Spinal cord (tissue), 10 donors: ENCODE measurements around the gene CNOT2. TPM values are rescaled to one million over a fixed set of nuclear protein-coding genes. Genes with fewer than 3 reads are reported as not detected.

Source experiments
- DNase-seq, 6 donors: peaks; one replicate each; pipeline versions ENCODE4 v3.0.0 to v3.0.0-alpha.2; 2013 to 2015; ENCODE audit warnings: low spot score in 6 of 6, low read depth in 4 of 6
- H3K27ac ChIP-seq: one replicate; pipeline ENCODE4 v1.5.1; 2013; ENCODE audit warnings: low read depth, low read length, control low read depth
- H3K27me3 ChIP-seq: one replicate; pipeline ENCODE4 v1.6.1; 2013; ENCODE audit warnings: low read length; ENCODE audit not compliant: control insufficient read depth, insufficient read depth
- H3K36me3 ChIP-seq: one replicate; pipeline ENCODE4 v1.6.1; 2013; ENCODE audit warnings: low read length; ENCODE audit not compliant: control insufficient read depth, insufficient read depth
- H3K4me1 ChIP-seq: one replicate; pipeline ENCODE4 v1.6.1; 2013; ENCODE audit warnings: low read length; ENCODE audit not compliant: control insufficient read depth, insufficient read depth
- H3K4me3 ChIP-seq: one replicate; pipeline ENCODE4 v1.5.1; 2013; ENCODE audit warnings: low read depth, low read length, control low read depth
- H3K9me3 ChIP-seq: one replicate; pipeline ENCODE4 v1.6.1; 2013; ENCODE audit warnings: low read length; ENCODE audit not compliant: control insufficient read depth, insufficient read depth
- WGBS: methylation state at CpG from one replicate; pipeline ENCODE4 v1.1.5; 2013; ENCODE audit warnings: missing lambda C conversion rate; ENCODE audit not compliant: insufficient coverage; 5-methylcytosine and 5-hydroxymethylcytosine counted together
- polyA plus RNA-seq, 2 donors: library from polyadenylated mRNA; unstranded; fragments of 120-200 nt; gene quantifications; one replicate each; pipeline ENCODE4 v1.2.1, GENCODE V29; 2013; ENCODE audit not compliant: insufficient read length in 2 of 2
- total RNA-seq, 2 donors: library from RNA; depleted of rRNA in 1 of 2; stranded (reverse); fragments of 120-200 nt in 1 of 2; fragments of >200 nt in 1 of 2; gene quantifications; one replicate each; pipeline versions ENCODE4 v1.2.3 to v1.2.4, GENCODE V29; 2013 to 2014
- donor health status: healthy.

Gene CNOT2
- total and polyA plus RNA-seq, 4 donors, result 72.9 to 155 (median 102) TPM

- Histone ChIP-seq H3K4me1 (no peaks in the 10 kb centered on the region), H3K27me3 (no peaks in the 10 kb centered on the region), H3K27ac (no peak overlapping the region), H3K4me3 (no peak overlapping the region), H3K36me3 (no peaks in the 10 kb centered on the region), H3K9me3 (no peaks in the 10 kb centered on the region)
- no CpG with 5 or more reads among the region's 3 CpGs for WGBS
- DNase-seq, result no peak
Measured at GRCh38 chr12:70354787-70355186, 111.6 kb downstream of the CNOT2 start.

- H3K27me3 ChIP-seq, result no peaks in the 10 kb centered on the region
- H3K27ac ChIP-seq, result no peak overlapping the region
- no peak for DNase-seq
- no peaks in the 10 kb centered on the region for H3K4me1 ChIP-seq
- H3K4me3 ChIP-seq, result no peak overlapping the region
- H3K9me3 ChIP-seq, result no peaks in the 10 kb centered on the region
- H3K36me3 ChIP-seq, result no peaks in the 10 kb centered on the region
- no CpG with 5 or more reads among the region's 4 CpGs for WGBS
Measured at GRCh38 chr12:70355972-70356371, 112.7 kb downstream of the CNOT2 start.

- Histone ChIP-seq H3K4me1 (no peaks in the 10 kb centered on the region), H3K27ac (no peak overlapping the region), H3K9me3 (no peaks in the 10 kb centered on the region), H3K27me3 (peaks cover 7% of the 10 kb centered on the region), H3K4me3 (no peak overlapping the region), H3K36me3 (no peaks in the 10 kb centered on the region)
- WGBS, result no CpG with 5 or more reads among the region's 1 CpG
- DNase-seq, result no peak
Measured at GRCh38 chr12:70359458-70360197, 116.4 kb downstream of the CNOT2 start.

GRCh38 chr12:70360218-70360617 lies 117.0 kb downstream of the CNOT2 start:
- Histone ChIP-seq H3K36me3 (no peaks in the 10 kb centered on the region), H3K9me3 (no peaks in the 10 kb centered on the region), H3K4me1 (peaks cover 3% of the 10 kb centered on the region), H3K27me3 (peaks cover 12% of the 10 kb centered on the region), H3K4me3 (no peak overlapping the region), H3K27ac (no peak overlapping the region)
- no peak for DNase-seq

- no peak for DNase-seq
- H3K4me1 ChIP-seq, result peaks cover 17% of the 10 kb centered on the region
- H3K27ac ChIP-seq, result no peak overlapping the region
- H3K36me3 ChIP-seq, result no peaks in the 10 kb centered on the region
- H3K4me3 ChIP-seq, result peak overlapping the region; percentile 50
- H3K27me3 ChIP-seq, result peaks cover 15% of the 10 kb centered on the region
- no peaks in the 10 kb centered on the region for H3K9me3 ChIP-seq
- 2% methylated on average over 9 of the region's 16 CpGs for WGBS
Measured at GRCh38 chr12:70364695-70365397, 121.6 kb downstream of the CNOT2 start.

GRCh38 chr12:70365398-70365647 lies 122.1 kb downstream of the CNOT2 start:
- Histone ChIP-seq H3K27ac (no peak overlapping the region), H3K36me3 (no peaks in the 10 kb centered on the region), H3K27me3 (peaks cover 15% of the 10 kb centered on the region), H3K4me1 (peaks cover 17% of the 10 kb centered on the region), H3K9me3 (no peaks in the 10 kb centered on the region), H3K4me3 (peak overlapping the region; percentile 50)
- WGBS, result 0% methylated on average over 6 of the region's 6 CpGs
- peak in 1 of 6 donors; percentile 26 for DNase-seq

GRCh38 chr12:70365648-70366518 lies 122.7 kb downstream of the CNOT2 start, which contains the start of gene KCNMB4:
Gene KCNMB4, plus strand, starts transcription at chr12:70366290. Its CDS starts 445 bp downstream, at chr12:70366735.
- Histone ChIP-seq H3K27me3 (peaks cover 15% of the 10 kb centered on the region), H3K27ac (peak within 1 kb of the TSS; percentile 64), H3K36me3 (no peaks in the 10 kb centered on the region), H3K4me3 (peak within 1 kb of the TSS; percentile 82), H3K4me1 (peaks cover 17% of the 10 kb centered on the region), H3K9me3 (no peaks in the 10 kb centered on the region)
- WGBS, result under 1% methylated on average over 84 of the region's 88 CpGs
- peak in 5 of 6 donors; percentile 59 to 93 (median 71) for DNase-seq

GRCh38 chr12:70366581-70367257 lies 123.5 kb downstream of the CNOT2 start:
- DNase-seq, result peak in 4 of 6 donors; percentile 28 to 84 (median 62)
- Histone ChIP-seq H3K36me3 (no peaks in the 10 kb centered on the region), H3K27ac (peak overlapping the region; percentile 64), H3K27me3 (peaks cover 15% of the 10 kb centered on the region), H3K4me3 (peak overlapping the region; percentile 82), H3K4me1 (peaks cover 17% of the 10 kb centered on the region), H3K9me3 (no peaks in the 10 kb centered on the region)
- under 1% methylated on average over 66 of the region's 69 CpGs for WGBS
